H1 (cell line): ENCODE measurements around the gene ANGEL2. TPM values are rescaled to one million over a fixed set of nuclear protein-coding genes. Genes with fewer than 3 reads are reported as not detected.

Source experiments
- BACH1 ChIP-seq: IDR thresholded peaks from 2 replicates; pipeline ENCODE4 v1.6.1; 2012; ENCODE audit warnings: low read length, improper control_type of control experiment
- CREB1 ChIP-seq: IDR thresholded peaks from 2 replicates; pipeline ENCODE4 v1.6.1; 2012; ENCODE audit warnings: inconsistent platforms
- POLR2AphosphoS5 ChIP-seq: IDR thresholded peaks from 2 replicates; pipeline ENCODE4 v1.6.1; 2011; ENCODE audit warnings: low read depth, low read length
- RAD21 ChIP-seq, 2 experiments: IDR thresholded peaks in 1 of 2; conservative IDR thresholded peaks in 1 of 2; 2 replicates each; pipeline ENCODE4 v1.6.1; 2011; ENCODE audit warnings: low read depth in 2 of 2, low read length in 2 of 2, improper control_type of control experiment in 1 of 2, inconsistent platforms in 1 of 2, mild to moderate bottlenecking in 1 of 2, moderate library complexity in 1 of 2
- polyA plus RNA-seq, 7 experiments: library from polyadenylated mRNA; depleted of rRNA in 3 of 7; stranded (reverse) in 5 of 7; unstranded in 2 of 7; fragments of >200 nt in 5 of 7; fragments of 200-250 nt in 2 of 7; gene quantifications; 1 replicate in 5 of 7; 2 replicates in 1 of 7; 4 replicates in 1 of 7; pipeline versions ENCODE4 v1.2.1 to v1.2.3, GENCODE V29; 2011 to 2013; ENCODE audit warnings: missing spikeins in 2 of 7, mixed read lengths in 2 of 7
- total RNA-seq: library from RNA; stranded (reverse); fragmentation: NEBNext Ultra II Directional; extraction: Animal tissue kit (Norgen Biotek cat#: 25700); gene quantifications from 2 replicates; pipeline ENCODE4 v1.2.1, GENCODE V29; 2021

ANGEL2 gene
- total and polyA plus RNA-seq, 2 of the 8 experiments (the other 6 are each of a cell fraction or from before 2014, with no cell fraction given) = 18.1 to 39.9 TPM

DNA sequence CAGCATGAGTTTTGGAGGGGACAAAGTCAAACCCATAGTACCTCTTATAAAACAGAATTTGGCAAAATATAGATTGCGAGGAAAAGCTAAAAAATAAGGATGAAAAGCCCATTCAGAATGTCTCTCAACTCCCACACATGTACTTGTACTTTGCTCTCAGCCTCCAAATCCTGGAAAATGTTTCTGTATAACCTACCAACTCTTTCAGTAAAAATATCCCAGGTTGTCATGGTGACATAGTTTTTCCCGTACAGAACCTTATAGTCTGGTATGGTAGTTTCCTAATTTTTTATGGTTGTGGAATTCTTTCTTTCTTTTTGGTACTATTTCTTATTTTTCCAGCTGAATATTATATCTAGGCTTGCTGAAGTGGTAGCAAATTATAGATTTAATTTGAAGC lies 19.9 kb upstream of the ANGEL2 start (continued):
- TF ChIP-seq RAD21 (IDR thresholded peaks at IDR 0.05 in 1 of 2, conservative IDR thresholded peaks at IDR 0.05 in 1 of 2; ENCODE audit: low read depth in 2 of 2, low read length in 2 of 2) = no peak
- no peak for TF ChIP-seq POLR2AphosphoS5
- TF ChIP-seq BACH1 = no peak
- no peak for TF ChIP-seq CREB1
